GM19099 (cell line): Measurements from ENCODE around the gene TRPV6.

Experiments
- POLR2A ChIP-seq: IDR thresholded peaks from 3 replicates; pipeline ENCODE4 v1.6.1; 2011; ENCODE audit warnings: low read depth; ENCODE audit not compliant: insufficient read length; ENCODE audit errors: extremely low read depth

Gene TRPV6

DNA sequence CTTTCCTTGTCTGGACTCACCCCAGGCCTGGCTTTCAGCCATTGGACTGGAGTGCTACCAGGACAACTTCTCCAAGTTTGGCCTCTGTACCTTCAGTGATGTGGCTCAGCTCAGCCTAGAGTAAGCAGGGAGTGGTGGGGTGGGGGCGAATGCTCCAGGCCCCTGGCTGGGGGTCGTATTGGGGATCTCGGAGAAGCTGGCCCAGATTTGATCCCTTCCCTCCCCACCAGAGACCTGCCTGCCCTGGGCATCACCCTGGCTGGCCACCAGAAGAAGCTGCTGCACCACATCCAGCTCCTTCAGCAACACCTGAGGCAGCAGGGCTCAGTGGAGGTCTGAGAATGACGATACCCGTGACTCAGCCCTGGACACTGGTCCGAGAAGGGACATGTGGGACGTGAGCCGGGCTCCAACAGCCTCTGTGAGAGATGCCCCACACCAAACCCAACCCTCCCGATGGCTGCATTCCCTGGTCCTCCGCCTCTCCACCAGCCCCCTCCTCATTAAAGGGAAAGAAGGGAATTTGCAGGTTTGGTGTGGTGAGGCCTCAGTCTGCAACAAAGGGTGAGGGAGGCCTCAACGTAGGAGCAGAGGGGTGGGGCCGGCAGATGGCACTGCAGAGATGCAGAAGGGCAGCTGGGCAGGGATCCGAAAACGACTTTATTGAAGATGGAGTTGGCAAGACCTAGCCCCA lies 14.8 kb downstream of the TRPV6 start:
- no peak for TF ChIP-seq POLR2A

DNA sequence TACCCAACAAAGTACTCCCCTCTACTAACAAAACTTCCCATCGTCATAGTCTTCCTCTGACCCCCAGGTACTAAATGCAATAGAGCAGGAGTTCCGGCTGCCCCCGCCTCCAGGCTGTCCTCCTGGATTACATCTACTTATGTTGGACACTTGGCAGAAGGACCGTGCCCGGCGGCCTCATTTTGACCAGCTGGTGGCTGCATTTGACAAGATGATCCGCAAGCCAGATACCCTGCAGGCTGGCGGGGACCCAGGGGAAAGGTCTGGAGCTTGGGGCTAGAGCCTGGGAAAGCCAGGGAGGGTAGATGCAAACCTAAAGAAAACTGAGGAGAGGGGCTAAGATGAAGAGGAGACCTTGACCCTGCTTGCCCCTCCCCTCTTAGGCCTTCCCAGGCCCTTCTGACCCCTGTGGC lies 15.4 kb downstream of the TRPV6 start:
- TF ChIP-seq POLR2A, result no peak

DNA sequence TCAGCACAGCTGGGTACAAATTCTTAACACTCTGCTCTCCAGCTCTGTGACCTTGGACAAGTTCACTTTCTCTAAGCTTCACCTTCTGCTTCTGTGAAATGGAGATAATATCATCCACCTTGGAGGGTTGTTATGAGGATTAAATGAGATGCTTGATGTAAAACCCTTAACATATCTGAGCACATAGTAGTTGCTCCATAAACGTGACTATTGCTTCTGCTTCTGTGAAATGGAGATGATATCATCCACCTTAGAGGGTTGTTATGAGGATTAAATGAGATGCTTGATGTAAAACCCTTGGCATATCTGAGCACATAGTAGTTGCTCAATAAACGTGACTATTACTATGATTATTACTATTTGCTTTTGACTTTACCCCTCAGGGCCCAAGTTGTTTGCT lies 16.1 kb downstream of the TRPV6 start:
- TF ChIP-seq POLR2A, result no peak

DNA sequence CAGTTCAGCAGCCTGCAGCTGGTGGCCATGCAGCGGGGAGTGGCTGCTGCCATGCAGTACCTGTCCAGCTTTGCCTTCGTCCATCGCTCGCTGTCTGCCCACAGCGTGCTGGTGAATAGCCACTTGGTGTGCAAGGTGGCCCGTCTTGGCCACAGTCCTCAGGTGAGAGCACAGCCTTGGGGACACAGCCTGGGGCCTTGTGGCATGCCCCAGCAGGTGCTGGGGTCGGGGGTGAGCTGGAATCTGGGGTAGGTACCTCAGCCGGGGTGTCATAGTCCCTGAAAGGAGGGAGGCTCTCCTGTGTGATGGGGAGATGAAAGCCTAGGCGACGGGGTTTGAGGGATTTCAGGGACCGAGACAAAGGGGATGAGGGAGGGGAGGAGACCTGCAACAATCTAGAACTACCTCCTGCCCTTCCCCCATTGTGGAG lies 16.5 kb downstream of the TRPV6 start:
- no peak for TF ChIP-seq POLR2A

GRCh38 chr7:142868188-142868985 lies 17.2 kb downstream of the TRPV6 start:
- no peak for TF ChIP-seq POLR2A

- TF ChIP-seq POLR2A, result no peak
These were observed 18.0 kb downstream of the TRPV6 start for GRCh38 chr7:142867398-142868187.

GRCh38 chr7:142867097-142867378 lies 18.5 kb downstream of the TRPV6 start:
- TF ChIP-seq POLR2A, result no peak

GRCh38 chr7:142866361-142867096 lies 19.0 kb downstream of the TRPV6 start:
- no peak for TF ChIP-seq POLR2A

GRCh38 chr7:142865766-142866165 lies 19.8 kb downstream of the TRPV6 start:
- no peak for TF ChIP-seq POLR2A

GRCh38 chr7:142864980-142865747 lies 20.4 kb downstream of the TRPV6 start:
- TF ChIP-seq POLR2A, result no peak

DNA sequence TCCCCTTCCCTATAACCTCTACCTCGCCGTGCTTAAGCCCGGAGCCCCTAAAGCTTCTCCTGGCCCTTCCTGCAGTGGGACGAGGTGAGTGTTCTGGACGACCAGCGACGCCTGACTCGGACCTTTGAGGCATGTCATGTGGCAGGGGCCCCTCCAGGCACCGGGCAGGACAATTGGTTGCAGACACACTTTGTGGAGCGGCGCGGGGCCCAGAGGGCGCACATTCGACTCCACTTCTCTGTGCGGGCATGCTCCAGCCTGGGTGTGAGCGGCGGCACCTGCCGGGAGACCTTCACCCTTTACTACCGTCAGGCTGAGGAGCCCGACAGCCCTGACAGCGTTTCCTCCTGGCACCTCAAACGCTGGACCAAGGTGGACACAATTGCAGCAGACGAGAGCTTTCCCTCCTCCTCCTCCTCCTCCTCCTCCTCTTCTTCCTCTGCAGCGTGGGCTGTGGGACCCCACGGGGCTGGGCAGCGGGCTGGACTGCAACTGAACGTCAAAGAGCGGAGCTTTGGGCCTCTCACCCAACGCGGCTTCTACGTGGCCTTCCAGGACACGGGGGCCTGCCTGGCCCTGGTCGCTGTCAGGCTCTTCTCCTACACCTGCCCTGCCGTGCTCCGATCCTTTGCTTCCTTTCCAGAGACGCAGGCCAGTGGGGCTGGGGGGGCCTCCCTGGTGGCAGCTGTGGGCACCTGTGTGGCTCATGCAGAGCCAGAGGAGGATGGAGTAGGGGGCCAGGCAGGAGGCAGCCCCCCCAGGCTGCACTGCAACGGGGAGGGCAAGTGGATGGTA lies 21.5 kb downstream of the TRPV6 start:
- no peak for TF ChIP-seq POLR2A

DNA sequence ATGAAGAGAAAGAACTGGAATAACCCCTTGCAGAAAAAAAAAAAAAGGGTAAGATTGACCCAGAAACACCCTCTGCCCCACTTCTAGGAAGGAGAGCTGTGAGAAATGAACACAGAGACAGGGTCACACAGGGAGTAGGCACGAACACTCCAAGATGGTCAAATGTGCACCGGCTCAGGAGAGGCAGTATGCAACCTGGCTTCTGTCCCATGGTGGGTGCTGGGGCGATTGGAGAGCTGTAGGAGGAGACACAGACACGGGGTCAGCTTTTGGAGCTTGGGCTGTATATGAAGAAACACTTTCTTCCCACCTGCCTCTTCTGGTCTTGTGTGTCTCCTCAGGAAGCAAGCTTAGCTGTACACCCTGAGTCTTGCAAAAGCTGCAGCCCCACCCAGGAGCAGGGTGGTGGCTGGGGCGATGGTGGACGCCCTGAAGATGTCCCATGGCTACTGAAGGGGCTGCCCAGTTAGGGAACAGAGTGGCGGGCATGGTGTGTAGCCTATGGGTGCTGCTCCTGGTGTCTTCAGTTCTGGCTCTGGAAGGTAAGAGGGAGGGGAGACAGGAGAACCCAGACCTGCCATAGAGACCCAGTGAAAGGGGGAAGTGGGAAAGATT lies 22.7 kb downstream of the TRPV6 start:
- TF ChIP-seq POLR2A, result no peak

DNA sequence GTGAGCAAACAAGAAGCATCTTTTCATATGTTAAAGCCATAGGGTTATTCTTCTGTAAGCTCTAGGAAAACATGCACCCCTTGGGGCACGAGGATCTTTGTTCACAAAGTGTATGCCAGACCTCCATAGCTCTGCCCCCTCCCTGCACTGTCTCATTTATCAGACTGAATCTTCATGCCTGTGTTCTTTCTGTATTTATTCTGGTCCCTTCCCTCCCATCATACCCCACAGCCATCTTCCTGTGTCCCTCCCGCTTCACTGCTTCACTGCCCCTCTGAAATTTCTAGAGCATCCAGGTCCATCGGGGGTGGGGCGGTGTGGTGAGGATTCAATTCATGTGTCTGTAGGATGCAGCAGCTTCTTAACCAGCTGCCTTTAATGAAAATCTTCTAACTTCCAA lies 23.2 kb downstream of the TRPV6 start:
- TF ChIP-seq POLR2A, result no peak
